Neural progenitor cell (in vitro differentiated cells): ENCODE measurements around the gene C5orf34. TPM values are rescaled to one million over a fixed set of nuclear protein-coding genes. Genes with fewer than 3 reads are reported as not detected.

ENCODE experiments used
- DNase-seq: peaks from one replicate; pipeline ENCODE4 v3.0.0-alpha.2; 2016; ENCODE audit warnings: low spot score
- H2AFZ ChIP-seq: fragments of 200-600 bp; sonication (generic); replicated peaks from 2 replicates; pipeline ENCODE4 v1.6.1; 2016; ENCODE audit warnings: antibody characterized with exemption
- H3F3A ChIP-seq: fragments of 200-600 bp; sonication (generic); 2 replicates; pipeline ENCODE4 v1.6.1; 2016; ENCODE audit warnings: antibody characterized with exemption, low read depth
- H3K27ac ChIP-seq: fragments of 200-600 bp; sonication (generic); 2 replicates; pipeline ENCODE4 v1.5.1; 2016; ENCODE audit warnings: mild to moderate bottlenecking
- H3K27me3 ChIP-seq: fragments of 200-600 bp; sonication (generic); 2 replicates; pipeline ENCODE4 v1.6.1; 2016; ENCODE audit warnings: mild to moderate bottlenecking, moderate library complexity
- H3K36me3 ChIP-seq: fragments of 200-600 bp; sonication (generic); 2 replicates; pipeline ENCODE4 v1.5.1; 2016
- H3K4me1 ChIP-seq: fragments of 200-600 bp; sonication (generic); 2 replicates; pipeline ENCODE4 v1.6.1; 2016; ENCODE audit warnings: mixed run types
- H3K4me2 ChIP-seq: fragments of 200-600 bp; sonication (generic); 2 replicates; pipeline ENCODE4 v1.6.1; 2016
- H3K4me3 ChIP-seq: fragments of 200-600 bp; sonication (generic); 2 replicates; pipeline ENCODE4 v1.5.1; 2016
- H3K79me2 ChIP-seq: fragments of 200-600 bp; sonication (generic); 2 replicates; pipeline ENCODE4 v1.6.1; 2016; ENCODE audit warnings: low read depth
- H3K9ac ChIP-seq: fragments of 200-600 bp; sonication (generic); 2 replicates; pipeline ENCODE4 v1.6.1; 2016
- H3K9me3 ChIP-seq: fragments of 200-600 bp; sonication (generic); 2 replicates; pipeline ENCODE4 v1.5.1; 2016; ENCODE audit warnings: low read depth
- H4K20me1 ChIP-seq: fragments of 200-600 bp; sonication (generic); 2 replicates; pipeline ENCODE4 v1.6.1; 2016; ENCODE audit warnings: low read depth
- H3K27ac Mint-ChIP-seq: 3 replicates; pipeline ENCODE4 v1.8.0; 2021; ENCODE audit warnings: mixed read lengths
- H3K27me3 Mint-ChIP-seq: 2 replicates; pipeline ENCODE4 v1.8.0; 2022; ENCODE audit warnings: low read depth, mild to moderate bottlenecking, inconsistent platforms, moderate library complexity, mixed read lengths; ENCODE audit not compliant: insufficient read depth
- H3K36me3 Mint-ChIP-seq: 3 replicates; pipeline ENCODE4 v1.8.0; 2021; ENCODE audit warnings: mixed read lengths
- H3K4me1 Mint-ChIP-seq: 3 replicates; pipeline ENCODE4 v1.8.0; 2021; ENCODE audit warnings: mixed read lengths
- H3K4me3 Mint-ChIP-seq: 3 replicates; pipeline ENCODE4 v1.8.0; 2021; ENCODE audit warnings: mild to moderate bottlenecking, moderate library complexity, mixed read lengths
- H3K9me3 Mint-ChIP-seq: 3 replicates; pipeline ENCODE4 v1.8.0; 2020; ENCODE audit warnings: mixed read lengths
- CTCF ChIP-seq: fragments of 200-600 bp; sonication (generic); IDR thresholded peaks from 2 replicates; pipeline ENCODE4 v1.5.1; 2017; ENCODE audit warnings: antibody characterized with exemption, mild to moderate bottlenecking
- EZH2 ChIP-seq: fragments of 200-600 bp; sonication (generic); IDR thresholded peaks from 2 replicates; pipeline ENCODE4 v1.6.1; 2017; ENCODE audit warnings: antibody characterized with exemption, mild to moderate bottlenecking, moderate library complexity
- EZH2phosphoT487 ChIP-seq: fragments of 200-600 bp; sonication (generic); IDR thresholded peaks from 2 replicates; pipeline ENCODE4 v1.6.1; 2017; ENCODE audit warnings: antibody characterized with exemption
- total RNA-seq: library from RNA; depleted of rRNA; stranded (reverse); fragments of >200 nt; gene quantifications from 2 replicates; pipeline ENCODE4 v1.2.3, GENCODE V29; 2015; ENCODE audit warnings: low replicate concordance

Gene C5orf34, protein sequence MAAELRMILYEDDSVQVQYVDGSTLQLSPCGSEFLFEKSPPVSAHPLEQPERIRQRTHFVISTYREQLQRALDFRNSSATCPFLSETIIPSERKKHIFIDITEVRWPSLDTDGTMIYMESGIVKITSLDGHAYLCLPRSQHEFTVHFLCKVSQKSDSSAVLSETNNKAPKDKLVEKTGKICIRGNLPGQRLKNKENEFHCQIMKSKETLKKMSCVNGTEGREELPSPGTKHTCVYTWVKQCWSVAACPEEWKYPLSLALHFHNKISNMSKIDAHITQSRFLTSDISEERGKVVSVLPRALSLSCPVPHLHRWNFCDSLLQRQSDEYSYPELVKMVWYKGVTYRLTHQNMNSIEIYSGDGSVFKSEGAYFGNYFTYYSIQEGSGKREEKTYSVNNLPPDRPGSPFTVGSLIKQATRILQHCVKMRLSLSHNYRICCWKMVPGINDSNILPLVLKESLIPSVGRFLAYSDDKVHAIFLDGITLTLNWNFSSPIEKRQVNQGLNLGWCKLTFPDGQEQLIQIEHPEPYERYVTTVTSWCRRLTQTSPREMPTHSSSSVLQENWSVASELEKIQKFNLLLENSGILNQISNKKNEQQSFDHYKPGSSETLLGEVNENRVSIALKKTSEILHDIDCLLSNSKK
- 17.2 TPM in 2 replicates for total RNA-seq

GRCh38 chr5:43514816-43515677 lies at the start of gene C5orf34:
Gene C5orf34, minus strand, starts transcription at chr5:43515148. Its CDS starts 5,809 bp downstream, at chr5:43509339.
- Mint-ChIP-seq H3K4me3 (peak within 1 kb of the TSS; percentile 93), H3K36me3 (peaks cover 13% of the 10 kb centered on the region), H3K27me3 (peaks cover 2% of the 10 kb centered on the region), H3K27ac (peak within 1 kb of the TSS; percentile 93), H3K9me3 (peaks cover 6% of the 10 kb centered on the region), H3K4me1 (peaks cover 23% of the 10 kb centered on the region)
- Histone ChIP-seq H3K9me3 (no peaks in the 10 kb centered on the region), H2AFZ (peak within 1 kb of the TSS; percentile 82), H3K27me3 (no peaks in the 10 kb centered on the region), H3K27ac (peak within 1 kb of the TSS; percentile 96), H3F3A (peaks cover 5% of the 10 kb centered on the region), H3K9ac (peak within 1 kb of the TSS; percentile 94), H3K4me1 (peaks cover 12% of the 10 kb centered on the region), H3K79me2 (peaks cover 26% of the 10 kb centered on the region), H3K4me2 (peak within 1 kb of the TSS; percentile 85), H4K20me1 (no peaks in the 10 kb centered on the region), H3K36me3 (no peaks in the 10 kb centered on the region), H3K4me3 (peak within 1 kb of the TSS; percentile 61)
- DNase-seq, result peak; percentile 98
- TF ChIP-seq CTCF (peak; percentile 14), EZH2phosphoT487 (no peak)

- no peak overlapping the region for H2AFZ ChIP-seq
- no peak overlapping the region for H3K27ac ChIP-seq
- H3K9ac ChIP-seq, result no peak overlapping the region
- no peaks in the 10 kb centered on the region for H3K36me3 ChIP-seq
- TF ChIP-seq CTCF (no peak), EZH2phosphoT487 (no peak), EZH2 (no peak)
- DNase-seq, result no peak
- H3K79me2 ChIP-seq, result no peaks in the 10 kb centered on the region
- H3K4me3 Mint-ChIP-seq, result no peak overlapping the region
- no peaks in the 10 kb centered on the region for H3K4me1 Mint-ChIP-seq
- H3K36me3 Mint-ChIP-seq, result no peaks in the 10 kb centered on the region
- H3K9me3 ChIP-seq, result no peaks in the 10 kb centered on the region
- no peaks in the 10 kb centered on the region for H3F3A ChIP-seq
- H4K20me1 ChIP-seq, result no peaks in the 10 kb centered on the region
- no peaks in the 10 kb centered on the region for H3K9me3 Mint-ChIP-seq
- H3K27me3 ChIP-seq, result no peaks in the 10 kb centered on the region
- peaks cover 2% of the 10 kb centered on the region for H3K27me3 Mint-ChIP-seq
- no peak overlapping the region for H3K4me2 ChIP-seq
- H3K4me1 ChIP-seq, result no peaks in the 10 kb centered on the region
- no peak overlapping the region for H3K27ac Mint-ChIP-seq
- H3K4me3 ChIP-seq, result no peak overlapping the region
These were observed 49.4 kb upstream of the C5orf34 start for GRCh38 chr5:43564289-43564850.

DNA sequence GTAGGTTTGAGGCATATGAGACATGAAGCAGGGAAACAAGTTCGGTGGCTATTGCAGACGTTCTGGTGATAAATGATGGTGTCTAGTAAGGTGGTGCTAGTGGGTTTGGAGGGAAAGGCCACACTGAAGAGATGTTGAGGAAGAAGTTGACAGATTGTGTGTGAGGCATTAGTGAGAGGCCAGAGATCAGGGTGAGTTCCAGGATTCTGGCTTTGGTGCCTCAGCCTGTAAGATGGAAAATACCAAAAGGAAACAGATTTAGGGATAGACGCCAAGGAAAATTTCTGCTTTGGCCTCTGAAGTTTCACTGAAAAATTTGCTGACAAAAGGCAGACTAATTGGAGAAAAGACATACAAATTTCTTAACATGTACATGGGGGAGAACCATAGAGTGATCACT lies 48.4 kb upstream of the C5orf34 start:
- no peak overlapping the region for H3K27ac ChIP-seq
- no peaks in the 10 kb centered on the region for H3K79me2 ChIP-seq
- no peak overlapping the region for H3K27ac Mint-ChIP-seq
- H4K20me1 ChIP-seq, result no peaks in the 10 kb centered on the region
- H3F3A ChIP-seq, result peaks cover 3% of the 10 kb centered on the region
- no peaks in the 10 kb centered on the region for H3K9me3 Mint-ChIP-seq
- H3K4me3 Mint-ChIP-seq, result no peak overlapping the region
- H3K4me1 ChIP-seq, result no peaks in the 10 kb centered on the region
- no peak for DNase-seq
- no peaks in the 10 kb centered on the region for H3K36me3 ChIP-seq
- no peaks in the 10 kb centered on the region for H3K9me3 ChIP-seq
- H3K4me3 ChIP-seq, result no peak overlapping the region
- no peak for TF ChIP-seq EZH2
- no peak for TF ChIP-seq EZH2phosphoT487
- no peak for TF ChIP-seq CTCF
- no peaks in the 10 kb centered on the region for H3K4me1 Mint-ChIP-seq
- no peak overlapping the region for H3K9ac ChIP-seq
- H3K4me2 ChIP-seq, result no peak overlapping the region
- H3K27me3 ChIP-seq, result peaks cover 3% of the 10 kb centered on the region
- no peaks in the 10 kb centered on the region for H3K36me3 Mint-ChIP-seq
- no peak overlapping the region for H2AFZ ChIP-seq
- peaks cover 2% of the 10 kb centered on the region for H3K27me3 Mint-ChIP-seq
